Stimulated activated CD8-positive, alpha-beta memory T cell treated with anti-CD3 and anti-CD28 coated beads, Interleukin-7, amount 100 ng/mL, for 4 hours (primary cell): Measurements from ENCODE around the gene RHEBL1.
"Not testable (repeated sequence)": the region's sequence is repeated elsewhere in the genome, so short reads cannot be mapped to it uniquely, and the experiment has no call there.

Experiments used
- DNase-seq, 2 donors: peaks; one replicate each; pipeline ENCODE4 v3.0.0-alpha.2; 2020; ENCODE audit warnings: low read depth in 2 of 2

The RHEBL1 gene

DNA sequence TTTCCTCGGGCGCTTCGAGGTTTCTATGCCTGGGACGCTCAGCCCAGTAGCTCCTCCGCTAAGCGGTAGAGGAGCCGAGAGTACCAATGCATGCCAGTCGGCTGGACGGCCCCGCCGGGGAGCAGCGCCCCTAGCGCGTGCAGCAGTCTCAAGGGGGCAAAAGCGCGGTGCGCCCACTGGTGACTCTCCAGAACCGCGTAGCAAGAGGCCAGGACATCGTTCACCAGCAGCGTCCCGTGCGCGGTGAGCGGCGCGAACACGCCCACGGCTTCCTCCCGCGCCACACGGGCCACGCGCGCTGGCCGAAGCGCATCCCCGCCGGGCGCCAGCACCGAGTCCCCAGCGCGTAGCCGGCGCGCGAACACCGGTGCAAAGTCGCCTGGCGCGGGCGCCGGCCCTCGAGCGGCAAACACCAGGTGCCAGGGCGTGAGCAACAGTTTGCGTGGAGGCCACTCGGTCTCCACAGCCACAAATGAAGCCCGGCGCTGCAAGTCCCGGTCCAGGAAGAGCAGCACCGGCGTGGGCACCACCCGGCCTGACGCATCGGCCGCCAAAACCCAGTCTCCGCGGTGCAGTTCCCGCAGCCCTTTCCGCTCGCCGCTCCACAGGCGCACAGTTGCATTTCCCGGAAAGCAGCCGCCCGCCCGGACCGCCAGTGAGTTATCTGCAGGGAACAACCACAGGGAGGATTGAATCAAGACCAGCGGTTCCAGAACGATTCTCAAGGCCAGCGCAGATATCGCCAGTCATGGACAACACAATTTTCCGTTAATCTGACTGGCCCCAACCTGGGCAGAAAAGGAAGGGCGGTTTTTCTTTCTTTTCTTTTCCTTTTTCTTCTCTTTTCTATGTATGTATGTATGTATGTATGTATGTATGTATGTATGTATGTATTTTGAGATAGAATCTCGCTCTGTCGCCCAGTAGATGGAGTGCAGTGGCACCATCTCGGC is 20.3 kb upstream of the RHEBL1 start:
- DNase-seq = peak in 1 of 2 donors; percentile 17

DNA sequence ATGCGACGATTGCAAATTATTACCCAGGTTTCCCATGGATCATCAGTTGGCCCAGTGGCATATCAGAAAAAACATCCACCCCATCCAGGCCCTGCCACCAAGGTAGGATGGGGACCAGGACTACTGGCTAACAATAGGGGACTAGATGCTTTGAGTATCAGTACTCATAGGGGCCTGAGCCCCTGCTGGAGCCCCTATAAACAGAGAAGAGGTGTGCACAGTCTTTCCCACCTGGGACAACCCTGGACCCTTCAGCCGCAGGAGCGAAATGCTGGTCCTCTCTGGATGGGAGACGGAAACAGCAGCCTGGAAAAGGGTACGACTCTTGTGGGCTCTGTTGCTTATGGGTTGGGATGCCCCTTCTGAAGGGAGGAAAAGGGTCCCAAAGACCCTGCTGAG is 19.2 kb upstream of the RHEBL1 start:
- DNase-seq = no peak

GRCh38 chr12:49088150-49088931 is 18.6 kb upstream of the RHEBL1 start:
- DNase-seq = peak; percentile 49 to 58

GRCh38 chr12:49086116-49086515 is 16.3 kb upstream of the RHEBL1 start:
- DNase-seq = no peak

- no peak for DNase-seq
These were observed 14.7 kb upstream of the RHEBL1 start for GRCh38 chr12:49084438-49084837.

DNA sequence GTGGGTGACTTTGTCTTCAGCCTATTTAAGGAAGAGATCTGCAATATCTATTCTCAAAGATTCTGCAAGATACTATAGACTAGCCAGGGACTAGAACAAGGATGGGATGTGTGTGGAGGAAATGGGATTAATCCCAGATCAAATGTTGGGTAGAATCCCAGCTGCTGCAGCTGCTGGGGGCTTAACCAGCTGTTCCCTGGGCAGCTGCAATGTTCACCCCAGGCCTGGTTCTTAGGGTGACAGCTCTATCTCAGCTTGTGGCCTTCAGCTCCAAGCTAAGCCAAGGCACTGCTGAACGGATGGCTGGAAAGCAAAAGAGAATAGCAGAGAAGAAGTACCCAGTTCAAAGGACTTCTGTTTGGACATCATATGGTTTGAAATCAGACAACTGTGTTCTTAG is 10.0 kb upstream of the RHEBL1 start:
- no peak for DNase-seq

- DNase-seq = no peak
These were observed 1.2 kb upstream of the RHEBL1 start for GRCh38 chr12:49070971-49071370.

DNA sequence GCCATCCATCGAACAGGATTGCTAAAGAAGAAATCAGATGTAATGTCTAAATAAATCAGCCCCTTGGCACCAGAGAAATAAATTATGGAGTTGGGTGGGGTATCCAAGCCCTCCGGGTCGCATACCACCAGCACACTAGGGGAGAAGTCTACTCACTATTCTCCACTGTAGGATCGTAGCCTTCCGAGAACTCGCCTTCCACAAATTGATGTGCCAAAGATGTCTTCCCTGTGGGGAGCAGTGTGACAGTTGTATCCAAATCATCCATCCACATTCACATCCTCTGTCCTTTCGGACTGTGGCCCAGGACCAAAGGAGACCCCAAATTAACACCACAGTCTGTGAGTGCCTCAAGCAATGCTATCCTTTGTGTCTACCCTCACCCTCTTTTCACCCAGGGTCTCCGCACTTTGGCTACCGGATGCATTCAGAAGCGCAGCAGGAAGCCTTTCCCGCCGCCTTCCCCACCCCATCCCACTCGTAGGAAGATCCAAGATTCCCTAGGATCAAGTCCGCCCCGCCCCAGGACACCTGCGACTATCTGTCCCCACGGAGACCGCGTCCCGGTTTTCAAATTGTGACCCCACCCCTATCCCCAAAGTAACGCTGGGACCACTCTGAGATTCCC is 786 bp downstream of the RHEBL1 start:
- DNase-seq = no peak

GRCh38 chr12:49066120-49066519 is 3.7 kb downstream of the RHEBL1 start:
- no peak for DNase-seq

DNA sequence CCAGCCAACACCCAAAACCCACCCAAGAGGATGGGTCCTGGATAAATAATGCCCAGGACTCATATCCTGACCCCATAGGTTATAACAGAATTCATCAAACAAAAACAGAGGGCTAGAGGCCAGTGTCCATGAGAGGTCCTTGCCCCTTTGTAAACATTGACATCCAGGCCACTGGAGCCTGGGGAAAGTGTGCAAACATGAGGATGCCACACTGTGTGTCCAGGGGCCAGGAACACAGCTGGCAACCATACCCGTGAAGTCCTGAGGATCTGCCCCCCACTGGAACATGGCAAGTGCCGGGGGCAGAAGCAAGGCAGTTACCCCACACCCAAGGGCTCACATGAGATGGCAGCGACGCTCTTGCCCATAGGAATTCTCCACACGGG is 5.0 kb downstream of the RHEBL1 start:
- DNase-seq = no peak

GRCh38 chr12:49061916-49062315 is 7.9 kb downstream of the RHEBL1 start:
- DNase-seq = not testable (repeated sequence)

GRCh38 chr12:49061157-49061650 is 8.6 kb downstream of the RHEBL1 start:
- DNase-seq = no peak

DNA sequence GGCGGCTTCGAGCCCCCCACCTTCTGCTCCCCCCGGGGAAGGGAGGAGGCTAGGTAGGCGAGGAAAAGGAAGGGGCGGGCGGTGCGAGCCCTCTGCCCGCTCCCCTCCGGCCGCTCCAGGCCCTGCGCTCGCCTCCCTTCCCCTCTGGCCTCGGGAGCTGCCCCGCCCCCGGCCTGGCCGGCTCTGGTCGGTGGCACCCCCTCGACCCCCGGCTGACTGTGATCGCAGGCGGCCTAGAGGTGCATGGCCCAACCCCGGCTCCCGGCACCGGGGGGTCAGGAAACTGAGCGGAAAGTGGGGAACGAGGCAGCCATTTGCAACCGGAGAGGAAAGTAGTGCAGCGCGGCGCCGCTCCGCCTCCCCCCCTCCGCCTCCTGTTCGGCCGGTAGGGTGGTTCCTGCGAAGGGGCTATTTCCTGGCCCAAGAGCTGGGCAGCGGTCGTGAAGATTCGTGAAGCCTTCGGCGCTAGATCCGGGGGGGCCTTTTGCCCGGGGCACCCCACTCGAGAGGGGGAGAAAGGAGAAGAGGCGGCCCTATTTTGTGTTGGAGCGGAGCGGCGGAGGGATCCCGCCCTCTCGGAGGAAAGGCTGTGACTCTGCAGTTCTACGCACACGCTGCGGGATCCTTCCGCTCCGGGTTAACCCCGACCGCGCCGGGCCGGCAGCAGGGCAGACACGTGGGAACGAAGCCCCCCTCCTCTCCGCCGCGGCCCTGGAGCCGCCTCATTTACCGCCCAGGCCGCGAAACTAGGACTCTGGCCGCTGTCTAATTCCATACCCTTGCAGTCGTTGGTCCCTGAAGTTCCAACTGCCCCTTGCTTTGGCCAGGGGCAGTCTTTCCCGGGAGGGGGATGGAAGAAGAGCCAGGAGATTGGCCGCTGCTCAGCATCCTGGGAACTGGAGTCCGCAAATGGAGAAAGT is 9.3 kb downstream of the RHEBL1 start, which contains the start of gene KMT2D:
Gene KMT2D (minus strand): TSS at position 558 of the 920 bp plus-strand sequence. CDS start 5,470 bp downstream, outside the sequence.
- DNase-seq = peak; percentile 81 to 89

- DNase-seq = no peak
These were observed 10.2 kb downstream of the RHEBL1 start for GRCh38 chr12:49059299-49060171.

GRCh38 chr12:49059045-49059298 is 10.8 kb downstream of the RHEBL1 start:
- DNase-seq = no peak

GRCh38 chr12:49058366-49059044 is 11.3 kb downstream of the RHEBL1 start:
- DNase-seq = no peak

GRCh38 chr12:49057888-49058287 is 11.9 kb downstream of the RHEBL1 start:
- no peak for DNase-seq

DNA sequence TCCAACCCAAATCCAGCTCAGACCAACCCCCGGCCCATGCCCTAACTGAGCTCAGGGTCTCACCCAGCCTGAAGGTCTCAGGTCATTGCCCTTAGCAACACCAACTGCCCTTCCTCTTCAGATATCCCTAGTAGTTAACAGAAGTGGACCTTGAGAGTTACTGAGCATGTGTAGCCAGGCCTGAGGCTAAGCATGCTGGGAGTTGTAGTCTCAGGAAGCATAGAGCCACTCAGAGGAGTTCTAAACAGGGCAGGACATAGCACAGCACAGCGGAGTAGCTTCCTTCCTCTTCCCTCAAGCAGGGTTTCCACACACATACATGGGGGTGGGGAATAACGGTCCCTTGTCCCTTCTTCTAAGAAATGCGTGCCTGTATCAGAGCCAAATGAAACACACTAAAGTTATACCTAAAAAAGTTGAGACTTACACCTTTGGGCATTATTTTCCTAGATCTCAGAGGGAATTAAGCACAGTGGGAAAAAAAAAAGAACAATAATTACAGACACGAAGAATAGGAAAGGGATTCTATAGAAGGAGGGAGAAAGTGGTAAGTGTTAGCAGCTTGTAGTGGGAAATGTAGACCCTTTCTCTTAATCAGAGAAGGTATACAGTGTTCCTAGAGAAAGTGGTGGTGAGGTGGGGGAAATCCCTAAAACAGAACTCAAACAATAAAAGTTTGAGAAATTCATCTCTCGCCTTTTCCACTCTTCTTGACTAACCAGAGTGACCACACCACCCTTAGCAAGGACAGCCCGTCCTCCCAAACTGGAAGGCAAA is 13.6 kb downstream of the RHEBL1 start:
- peak; percentile 28 to 41 for DNase-seq

DNA sequence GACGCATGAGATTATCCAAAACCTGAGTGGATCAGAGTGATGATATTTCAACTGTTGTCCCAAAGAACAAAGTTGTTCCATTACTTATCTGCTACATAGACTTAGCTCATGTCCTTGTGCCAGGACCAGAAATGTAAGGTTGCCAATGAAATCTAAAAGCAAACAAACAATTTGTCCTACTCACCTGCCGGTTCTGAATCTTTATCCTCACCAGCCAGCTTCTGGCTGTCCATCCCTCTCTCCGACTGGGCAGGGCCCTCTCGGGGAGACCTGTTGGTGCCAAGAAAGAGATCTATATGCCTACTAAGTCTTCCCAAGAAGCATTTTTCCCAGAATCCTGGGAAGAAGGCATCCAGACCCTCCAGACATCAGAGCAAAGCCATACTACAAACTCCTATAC is 14.7 kb downstream of the RHEBL1 start:
- no peak for DNase-seq
